ENCODE results near the gene USP14.

The USP14 gene

DNA sequence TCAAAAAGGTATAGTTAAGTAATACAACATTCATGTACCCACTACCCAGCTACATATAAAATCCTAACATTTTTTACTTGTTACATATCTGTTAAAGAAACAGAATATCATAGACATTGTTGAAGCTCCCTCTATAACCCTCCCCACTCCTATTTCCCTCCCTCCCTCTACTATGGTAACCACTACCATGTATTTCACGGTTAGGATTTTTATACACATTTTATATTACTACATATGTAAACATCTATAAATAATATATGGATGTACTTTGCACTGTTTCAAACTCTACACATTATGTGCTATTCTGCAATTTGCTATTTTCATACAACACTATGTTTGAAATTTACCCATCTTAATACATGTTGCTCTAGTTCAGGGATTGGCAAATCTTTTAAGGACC, 73.2 kb downstream of the USP14 start:
- DNase-seq, result no peak

DNA sequence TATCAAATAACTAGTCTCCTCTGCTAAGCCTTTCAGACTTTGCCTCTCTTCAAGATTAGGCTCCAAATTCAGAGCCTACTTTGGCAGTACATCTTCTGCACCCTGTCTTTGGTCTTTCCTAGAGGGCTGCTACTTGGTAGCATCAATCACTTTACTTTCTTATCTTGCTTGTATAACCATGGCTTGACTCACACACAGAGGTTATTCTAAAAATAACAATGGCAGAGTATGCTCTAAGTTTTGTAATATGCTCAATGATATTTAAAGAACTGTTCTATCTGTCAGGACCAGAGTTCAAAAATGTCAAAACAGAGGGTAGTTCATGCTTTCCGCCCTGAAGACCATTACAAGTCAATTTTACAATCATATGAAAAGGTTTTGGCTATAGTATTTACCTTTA, 81.8 kb downstream of the USP14 start:
- no peak for DNase-seq

GRCh38 chr18:245282-245847, 87.0 kb downstream of the USP14 start:
- no peak for DNase-seq

GRCh38 chr18:248053-248452, 89.7 kb downstream of the USP14 start:
- no peak for DNase-seq

GRCh38 chr18:250685-251084, 92.3 kb downstream of the USP14 start:
- no peak for DNase-seq

GRCh38 chr18:251572-251971, 93.2 kb downstream of the USP14 start:
- DNase-seq, result no peak

GRCh38 chr18:253121-253520, 94.8 kb downstream of the USP14 start:
- DNase-seq, result no peak

DNA sequence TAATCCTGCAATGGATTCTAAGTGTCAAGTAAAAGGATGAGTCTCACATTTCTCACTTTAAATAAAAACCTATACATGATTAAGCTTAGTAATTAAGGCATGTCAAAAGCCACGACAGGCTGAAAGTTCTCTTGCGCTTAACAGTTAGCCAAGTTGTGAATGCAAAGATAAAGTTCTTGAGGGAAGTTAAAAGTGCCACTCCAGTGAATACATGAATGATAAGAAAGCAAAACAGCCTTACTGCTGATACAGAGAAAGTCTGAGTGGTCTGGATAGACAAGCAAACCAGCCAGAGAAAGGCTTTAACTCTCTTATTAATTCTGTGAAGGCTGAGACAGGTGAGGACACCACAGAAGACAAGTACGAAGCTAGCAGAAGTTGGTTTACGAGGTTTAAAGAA, 96.8 kb downstream of the USP14 start:
- no peak for DNase-seq

GRCh38 chr18:260547-260946, 102.2 kb downstream of the USP14 start:
- DNase-seq, result no peak

GRCh38 chr18:261398-262073, 103.2 kb downstream of the USP14 start:
- DNase-seq, result no peak
